Cardiac fibroblast (primary cell): ENCODE results near the gene CALML3.

Experiments
- DNase-seq, 2 donors: peaks; one replicate each; pipeline versions ENCODE4 v3.0.0 to v3.0.0-alpha.2; 2010; ENCODE audit warnings: low read depth in 2 of 2
- H3K4me3 ChIP-seq, 2 donors: replicated peaks in 1 of 2; 1 replicate in 1 of 2; 2 replicates in 1 of 2; pipeline ENCODE4 v1.5.1; 2011; ENCODE audit warnings: low read depth in 2 of 2, low read length in 2 of 2, mild to moderate bottlenecking in 2 of 2, moderate library complexity in 1 of 2
- TF ChIP-seq, protein P1 (sequence below): IDR thresholded peaks from one replicate; pipeline ENCODE4 v1.5.1; 2011; ENCODE audit warnings: low read depth, mild to moderate bottlenecking, low read length, inconsistent platforms

Gene CALML3

DNA sequence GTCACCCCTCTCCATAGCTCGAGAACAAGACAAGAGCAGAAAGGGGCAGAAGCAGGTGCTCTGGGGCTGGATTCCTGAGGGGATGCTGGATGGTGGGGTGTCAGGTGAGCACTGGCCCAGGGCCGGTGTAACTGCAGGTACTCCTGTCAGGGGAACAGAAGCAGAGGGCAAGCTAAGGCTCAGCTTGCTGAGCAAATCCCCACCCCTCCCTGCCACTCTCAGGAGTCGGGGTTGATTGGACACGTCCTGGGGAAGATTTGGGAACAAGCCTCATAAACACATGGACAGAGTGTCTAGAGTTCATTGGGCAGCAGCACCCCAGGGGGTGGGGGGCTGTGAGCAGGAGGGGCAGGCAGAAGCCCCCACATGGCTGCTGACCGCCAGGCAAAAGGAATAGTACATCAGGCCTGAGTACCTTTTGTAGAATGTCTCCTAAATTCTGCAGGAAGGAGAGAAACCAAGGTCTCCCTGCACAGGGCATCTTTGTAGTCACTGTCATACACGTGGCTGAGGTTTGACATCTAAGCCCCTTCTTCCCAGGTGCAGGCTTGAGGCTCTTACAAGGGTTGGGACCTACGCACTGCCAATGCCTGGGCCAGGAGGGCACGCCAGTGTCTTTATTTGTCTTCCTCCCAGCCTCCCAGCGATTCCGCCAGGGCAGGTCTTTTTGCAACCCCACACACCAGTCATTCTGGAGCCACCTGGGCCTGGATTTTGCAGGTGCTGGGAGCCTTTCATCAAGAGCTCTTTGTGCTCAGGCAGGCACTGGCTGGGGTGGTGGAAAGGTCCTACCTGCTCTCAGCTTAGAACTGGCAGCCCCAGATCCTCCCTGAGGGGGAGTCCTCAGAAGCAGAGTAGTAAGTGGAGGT, 2.8 kb downstream of the CALML3 start:
- no peak for DNase-seq
- H3K4me3 ChIP-seq: no peak overlapping the region
- TF ChIP-seq, protein P1, sequence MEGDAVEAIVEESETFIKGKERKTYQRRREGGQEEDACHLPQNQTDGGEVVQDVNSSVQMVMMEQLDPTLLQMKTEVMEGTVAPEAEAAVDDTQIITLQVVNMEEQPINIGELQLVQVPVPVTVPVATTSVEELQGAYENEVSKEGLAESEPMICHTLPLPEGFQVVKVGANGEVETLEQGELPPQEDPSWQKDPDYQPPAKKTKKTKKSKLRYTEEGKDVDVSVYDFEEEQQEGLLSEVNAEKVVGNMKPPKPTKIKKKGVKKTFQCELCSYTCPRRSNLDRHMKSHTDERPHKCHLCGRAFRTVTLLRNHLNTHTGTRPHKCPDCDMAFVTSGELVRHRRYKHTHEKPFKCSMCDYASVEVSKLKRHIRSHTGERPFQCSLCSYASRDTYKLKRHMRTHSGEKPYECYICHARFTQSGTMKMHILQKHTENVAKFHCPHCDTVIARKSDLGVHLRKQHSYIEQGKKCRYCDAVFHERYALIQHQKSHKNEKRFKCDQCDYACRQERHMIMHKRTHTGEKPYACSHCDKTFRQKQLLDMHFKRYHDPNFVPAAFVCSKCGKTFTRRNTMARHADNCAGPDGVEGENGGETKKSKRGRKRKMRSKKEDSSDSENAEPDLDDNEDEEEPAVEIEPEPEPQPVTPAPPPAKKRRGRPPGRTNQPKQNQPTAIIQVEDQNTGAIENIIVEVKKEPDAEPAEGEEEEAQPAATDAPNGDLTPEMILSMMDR: no peak

DNA sequence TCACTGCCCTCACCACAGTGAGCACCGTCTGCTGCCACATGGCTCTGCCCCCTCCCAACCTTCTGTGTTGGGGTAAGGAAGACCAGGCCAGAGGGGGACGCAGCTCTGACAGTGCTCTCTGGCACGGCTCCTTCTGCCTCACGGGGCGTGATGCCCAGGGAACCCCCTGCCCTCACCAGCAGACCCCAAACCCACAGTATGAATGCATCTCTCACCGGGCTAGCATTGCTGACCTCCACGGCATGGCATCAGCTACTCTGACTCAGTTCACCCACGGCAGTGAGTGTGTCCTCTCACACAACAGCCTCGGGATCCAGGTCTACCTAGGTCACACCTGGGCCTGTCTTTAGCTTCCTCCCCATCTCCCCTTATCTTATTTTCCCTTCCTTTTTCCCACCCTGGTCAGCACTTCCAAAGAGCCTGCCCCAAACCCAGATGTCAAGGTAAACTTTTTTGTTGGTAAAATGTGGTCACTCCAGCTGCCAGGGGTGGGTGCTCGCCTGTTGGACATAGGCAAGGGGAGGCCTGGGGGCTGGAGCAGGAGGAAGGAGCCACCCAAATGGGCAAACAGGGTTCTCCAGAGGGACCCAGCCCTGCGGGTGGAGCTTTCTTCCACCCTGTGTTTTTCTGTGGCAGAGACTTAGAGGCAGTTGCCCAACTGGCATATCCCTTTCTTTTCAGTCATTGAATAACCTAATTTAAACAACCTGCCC, 4.4 kb downstream of the CALML3 start:
- no peak overlapping the region for H3K4me3 ChIP-seq
- TF ChIP-seq, protein P1: no peak
- DNase-seq: no peak

DNA sequence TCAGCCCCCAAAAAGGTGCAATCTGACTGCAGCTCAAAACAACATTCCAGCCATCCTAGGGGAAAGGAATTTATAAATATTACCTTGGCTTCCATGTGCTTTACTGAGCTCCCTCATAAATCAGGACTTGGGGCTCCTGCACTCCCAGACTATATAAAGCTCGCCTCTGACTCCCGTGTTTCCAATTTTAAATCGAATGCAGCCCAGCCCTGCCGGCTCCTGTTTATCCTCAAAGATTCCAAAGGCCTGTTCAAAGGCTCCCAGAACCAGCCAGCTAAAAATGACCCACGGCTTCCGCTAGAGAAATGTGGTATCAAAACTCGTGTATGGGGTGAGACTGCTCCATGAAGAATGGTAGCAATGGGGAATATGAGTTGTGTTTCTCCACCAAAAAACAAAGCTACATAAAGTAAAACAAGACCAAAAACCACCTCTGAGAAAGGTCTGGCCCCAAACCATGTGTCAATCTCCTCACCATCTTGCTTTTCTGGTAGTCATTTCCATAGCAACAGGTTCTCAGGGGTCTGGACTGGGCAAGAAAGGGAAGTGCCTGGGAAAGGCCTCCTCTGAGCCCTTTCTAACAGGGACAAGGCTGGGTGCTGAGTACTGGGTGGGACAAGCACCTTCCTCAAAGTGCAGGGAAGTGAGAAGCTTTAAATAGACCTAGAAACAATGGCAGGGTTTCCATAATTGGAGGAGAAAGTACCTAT, 5.1 kb downstream of the CALML3 start:
- no peak overlapping the region for H3K4me3 ChIP-seq
- TF ChIP-seq, protein P1: no peak
- no peak for DNase-seq

DNA sequence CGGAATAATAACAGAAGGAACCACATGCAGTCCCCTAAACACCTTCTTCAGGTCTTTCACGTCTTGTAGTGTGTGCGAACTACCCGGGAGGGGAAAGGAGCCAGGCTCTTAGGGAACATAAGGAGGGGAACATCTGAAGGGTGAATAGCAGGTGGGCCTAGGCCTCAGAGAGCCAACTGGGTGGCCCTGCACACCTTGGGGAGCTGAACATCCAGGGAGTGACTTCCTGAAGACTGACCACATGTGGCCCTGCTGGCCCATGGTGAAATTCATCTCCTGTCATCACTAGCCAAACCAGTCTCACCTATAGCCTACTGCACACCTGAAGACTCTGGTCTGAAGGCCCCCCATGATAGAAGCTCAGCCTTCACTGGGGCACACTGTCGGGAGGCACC, 5.6 kb downstream of the CALML3 start:
- H3K4me3 ChIP-seq: no peak overlapping the region
- DNase-seq: no peak
- TF ChIP-seq, protein P1: no peak

DNA sequence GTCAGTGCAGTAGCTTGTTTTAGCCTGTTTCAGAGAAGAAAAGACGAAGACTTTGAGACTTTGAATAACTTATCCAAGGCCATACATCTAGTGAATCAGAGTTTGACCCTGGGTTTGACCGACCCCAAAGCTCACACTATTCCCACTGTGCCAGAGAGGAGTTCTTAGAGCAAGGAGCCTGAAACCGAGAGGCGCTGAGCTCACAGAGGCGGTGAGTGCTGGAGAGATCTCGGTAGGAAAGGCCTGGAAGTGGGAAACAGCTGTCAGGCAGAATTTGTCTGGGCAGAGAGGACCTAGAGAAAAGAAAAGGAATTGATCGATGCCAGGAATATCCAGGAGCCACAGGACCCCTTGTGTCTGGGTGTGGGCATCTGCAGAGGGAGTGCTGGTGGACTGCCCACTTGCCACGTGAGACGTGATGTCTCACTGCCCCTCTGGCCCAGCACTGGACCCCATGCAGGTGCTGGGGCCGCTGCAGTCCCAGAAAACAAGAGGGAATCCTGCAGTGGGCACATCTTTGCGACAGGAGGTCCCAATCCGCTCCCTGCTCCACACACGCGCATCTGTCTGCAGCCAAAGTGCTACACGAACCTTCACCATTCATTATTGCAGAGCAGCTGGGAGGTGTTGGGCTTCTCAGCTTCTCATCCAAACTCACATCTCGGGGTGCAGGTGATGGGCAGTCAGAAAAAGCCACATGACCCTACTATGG, 6.2 kb downstream of the CALML3 start:
- DNase-seq: no peak
- TF ChIP-seq, protein P1: no peak

DNA sequence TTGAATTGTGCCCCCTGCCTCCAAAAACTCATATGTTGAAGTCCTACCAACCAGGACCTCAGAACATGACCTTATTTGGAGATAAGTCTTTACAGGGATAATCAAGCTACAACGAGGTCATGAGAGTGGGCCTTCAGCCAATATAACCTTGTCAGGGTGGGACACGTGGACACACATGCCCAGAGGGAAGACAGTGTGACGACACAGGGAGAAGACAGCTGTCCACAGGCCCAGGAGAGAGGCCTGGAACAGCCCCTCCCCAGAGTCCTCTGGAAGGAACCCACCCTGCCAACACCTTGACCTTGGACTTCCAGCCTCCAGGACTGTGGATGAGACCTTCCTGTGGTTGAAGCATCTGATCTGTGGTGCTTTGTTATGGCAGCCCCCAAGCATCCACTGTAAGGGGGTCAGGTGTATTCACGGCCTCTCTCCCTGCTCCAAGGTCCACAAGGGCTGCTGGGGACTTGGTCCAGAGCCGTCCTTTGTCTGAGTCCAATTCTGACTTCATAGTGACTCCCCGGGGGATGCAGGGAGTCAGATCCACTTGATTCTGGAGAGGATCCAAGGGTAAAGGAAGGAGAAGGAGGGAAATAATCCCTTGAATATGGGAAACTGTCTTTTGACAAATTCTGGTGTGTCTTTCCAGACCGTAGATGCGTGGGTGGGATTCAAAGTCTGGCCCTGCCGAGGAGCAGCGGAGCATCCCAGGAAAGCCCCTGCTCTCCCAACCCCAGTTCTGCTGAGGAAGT, 7.0 kb downstream of the CALML3 start:
- TF ChIP-seq, protein P1: no peak
- H3K4me3 ChIP-seq: no peak overlapping the region
- DNase-seq: no peak

More for the DNA sequence above, 6.2 kb downstream of the CALML3 start:
- no peak overlapping the region for H3K4me3 ChIP-seq
